Keratinocyte (primary cell): ENCODE measurements around the gene CDC16.

Source experiments
- EZH2 ChIP-seq: IDR thresholded peaks from one replicate; pipeline ENCODE4 v1.6.1; 2012; ENCODE audit warnings: inconsistent platforms, mild to moderate bottlenecking, low read length, moderate library complexity
- TF ChIP-seq, protein P1 (sequence below), 3 experiments: IDR thresholded peaks in 1 of 3; conservative IDR thresholded peaks in 1 of 3; optimal IDR thresholded peaks in 1 of 3; 2 replicates in 2 of 3; 3 replicates in 1 of 3; pipeline versions ENCODE3 to v1.5.1; 2011; ENCODE audit warnings: low read length in 3 of 3, mild to moderate bottlenecking in 3 of 3, moderate library complexity in 2 of 3, control low read depth in 1 of 3, inconsistent platforms in 1 of 3; ENCODE audit not compliant: insufficient read depth in 2 of 3; ENCODE audit errors: extremely low read depth in 1 of 3

DNA sequence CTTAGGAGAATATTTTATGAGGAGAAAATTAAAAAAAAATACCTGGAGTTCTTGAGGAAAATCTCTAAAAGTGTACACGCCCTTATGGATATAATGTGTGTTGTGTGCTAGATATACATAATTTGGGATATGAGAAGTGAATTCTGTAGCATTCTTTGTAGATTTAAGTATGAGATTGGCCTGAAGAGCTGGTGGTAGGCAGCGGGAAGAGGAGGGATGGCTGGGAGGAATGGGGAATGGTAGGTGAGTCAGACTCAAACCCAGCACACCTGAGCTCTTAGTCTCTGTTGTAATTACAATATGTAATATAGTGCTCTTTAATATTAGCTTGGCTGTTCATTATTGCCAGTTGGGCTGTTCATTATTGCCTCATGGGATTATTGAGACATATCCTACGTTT is 86.6 kb downstream of the CDC16 start:
- TF ChIP-seq, protein P1, sequence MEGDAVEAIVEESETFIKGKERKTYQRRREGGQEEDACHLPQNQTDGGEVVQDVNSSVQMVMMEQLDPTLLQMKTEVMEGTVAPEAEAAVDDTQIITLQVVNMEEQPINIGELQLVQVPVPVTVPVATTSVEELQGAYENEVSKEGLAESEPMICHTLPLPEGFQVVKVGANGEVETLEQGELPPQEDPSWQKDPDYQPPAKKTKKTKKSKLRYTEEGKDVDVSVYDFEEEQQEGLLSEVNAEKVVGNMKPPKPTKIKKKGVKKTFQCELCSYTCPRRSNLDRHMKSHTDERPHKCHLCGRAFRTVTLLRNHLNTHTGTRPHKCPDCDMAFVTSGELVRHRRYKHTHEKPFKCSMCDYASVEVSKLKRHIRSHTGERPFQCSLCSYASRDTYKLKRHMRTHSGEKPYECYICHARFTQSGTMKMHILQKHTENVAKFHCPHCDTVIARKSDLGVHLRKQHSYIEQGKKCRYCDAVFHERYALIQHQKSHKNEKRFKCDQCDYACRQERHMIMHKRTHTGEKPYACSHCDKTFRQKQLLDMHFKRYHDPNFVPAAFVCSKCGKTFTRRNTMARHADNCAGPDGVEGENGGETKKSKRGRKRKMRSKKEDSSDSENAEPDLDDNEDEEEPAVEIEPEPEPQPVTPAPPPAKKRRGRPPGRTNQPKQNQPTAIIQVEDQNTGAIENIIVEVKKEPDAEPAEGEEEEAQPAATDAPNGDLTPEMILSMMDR (optimal IDR thresholded peaks at IDR 0.05 in 1 of 3, IDR thresholded peaks at IDR 0.05 in 1 of 3, conservative IDR thresholded peaks at IDR 0.05 in 1 of 3; ENCODE audit: extremely low read depth in 1 of 3, insufficient read depth in 2 of 3, low read length in 3 of 3): no peak
- TF ChIP-seq EZH2: no peak
